Measurements from ENCODE around the gene LRP5. TPM values are rescaled to one million over a fixed set of nuclear protein-coding genes. Genes with fewer than 3 reads are reported as not detected.
"Not testable (repeated sequence)": the region's sequence is repeated elsewhere in the genome, so short reads cannot be mapped to it uniquely, and the experiment has no call there.

Gene LRP5
- total RNA-seq, 4 donors from 2014 or later = 19.1 to 86.2 (median 43.9) TPM

GRCh38 chr11:68430801-68431200 lies 118.4 kb downstream of the LRP5 start:
- intact Hi-C loops (cut with DNase I; ENCODE audit: low total_unique reads) = no loop called here

GRCh38 chr11:68431984-68432645 lies 119.7 kb downstream of the LRP5 start:
- intact Hi-C loops (cut with DNase I; ENCODE audit: low total_unique reads) = no loop called here
- H3K27ac ChIP-seq = no peak overlapping the region
- DNase-seq = no peak
- no peaks in the 10 kb centered on the region for H3K4me1 ChIP-seq
- peaks cover 0 to 5% of the 10 kb centered on the region in 2 donors for H3K9me3 ChIP-seq
- H3K27me3 ChIP-seq = no peaks in the 10 kb centered on the region
- H3K36me3 ChIP-seq = no peaks in the 10 kb centered on the region
- H3K4me3 ChIP-seq = no peak overlapping the region
- TF ChIP-seq CTCF (IDR thresholded peaks at IDR 0.05) = no peak
- no peak for TF ChIP-seq POLR2A (IDR thresholded peaks at IDR 0.05)

More at GRCh38 chr11:68430801-68431200, 118.4 kb downstream of the LRP5 start:
- no peak for DNase-seq
- H3K27ac ChIP-seq = no peak overlapping the region
- no peak overlapping the region for H3K4me3 ChIP-seq
- peaks cover 0 to 5% of the 10 kb centered on the region in 2 donors for H3K9me3 ChIP-seq
- TF ChIP-seq POLR2A (IDR thresholded peaks at IDR 0.05) (no peak), CTCF (IDR thresholded peaks at IDR 0.05) (no peak)
- H3K4me1 ChIP-seq = no peaks in the 10 kb centered on the region
- H3K36me3 ChIP-seq = no peaks in the 10 kb centered on the region
- no peaks in the 10 kb centered on the region for H3K27me3 ChIP-seq

GRCh38 chr11:68432874-68433273 lies 120.5 kb downstream of the LRP5 start:
- Histone ChIP-seq H3K36me3 (no peaks in the 10 kb centered on the region), H3K27ac (no peak overlapping the region), H3K4me1 (no peaks in the 10 kb centered on the region), H3K4me3 (no peak overlapping the region), H3K27me3 (no peaks in the 10 kb centered on the region), H3K9me3 (peaks cover 0 to 5% of the 10 kb centered on the region in 2 donors)
- no peak for TF ChIP-seq CTCF (IDR thresholded peaks at IDR 0.05)
- no peak for TF ChIP-seq POLR2A (IDR thresholded peaks at IDR 0.05)
- no peak for DNase-seq
- intact Hi-C loops (cut with DNase I; ENCODE audit: low total_unique reads) = no loop called here

- no peak for DNase-seq
- H3K36me3 ChIP-seq = no peaks in the 10 kb centered on the region
- H3K9me3 ChIP-seq = peaks cover 0 to 5% of the 10 kb centered on the region in 2 donors
- no peak overlapping the region for H3K27ac ChIP-seq
- H3K4me1 ChIP-seq = no peaks in the 10 kb centered on the region
- TF ChIP-seq CTCF (IDR thresholded peaks at IDR 0.05) (no peak), POLR2A (IDR thresholded peaks at IDR 0.05) (no peak)
- no peak overlapping the region for H3K4me3 ChIP-seq
- intact Hi-C loops (cut with DNase I; ENCODE audit: low total_unique reads) = no loop called here
- H3K27me3 ChIP-seq = no peaks in the 10 kb centered on the region
Observed at GRCh38 chr11:68433541-68433940, 121.2 kb downstream of the LRP5 start.

GRCh38 chr11:68434159-68434558 lies 121.8 kb downstream of the LRP5 start:
- H3K4me1 ChIP-seq; H3K27ac ChIP-seq; H3K27me3 ChIP-seq; intact Hi-C loops (cut with DNase I; ENCODE audit: low total_unique reads); H3K36me3 ChIP-seq; H3K9me3 ChIP-seq; DNase-seq; H3K4me3 ChIP-seq: not testable (repeated sequence)
